ENCODE results near the gene KATNAL2.
"Not testable (repeated sequence)": the region's sequence is repeated elsewhere in the genome, so short reads cannot be mapped to it uniquely, and the experiment has no call there.

DNA sequence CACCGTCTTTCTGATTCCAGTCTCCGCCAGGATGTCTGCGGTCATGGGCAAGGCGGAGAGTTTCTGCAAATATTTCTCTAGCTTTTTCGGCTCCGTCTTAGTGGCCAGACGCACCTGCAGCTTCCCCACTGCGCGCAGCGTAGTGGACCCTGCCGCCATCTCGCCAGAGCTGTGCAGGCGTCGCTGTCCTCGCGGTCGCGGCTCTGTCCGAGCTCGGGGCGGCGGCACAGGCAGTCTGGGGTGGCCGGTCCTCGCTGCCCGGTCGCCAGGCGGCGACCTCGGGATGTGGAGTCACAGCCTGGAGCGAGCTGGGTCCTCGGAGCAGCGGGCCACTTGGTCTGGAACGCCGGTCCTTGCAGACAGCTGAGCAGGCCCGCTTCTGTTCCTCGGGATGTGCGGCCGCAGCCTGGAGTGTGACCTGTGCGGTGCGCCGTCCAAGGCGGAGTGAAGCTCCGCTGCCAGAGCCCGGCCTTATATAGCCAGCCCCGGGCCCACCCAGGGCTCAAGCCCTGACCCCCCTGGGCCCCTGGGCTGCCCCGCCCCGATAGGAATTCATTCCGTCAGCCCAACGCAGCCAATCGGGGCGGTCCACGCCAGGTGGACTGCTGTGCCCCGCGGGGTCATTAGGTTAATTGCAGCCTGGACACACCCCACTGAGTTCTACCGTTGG lies 112.4 kb downstream of the KATNAL2 start:
- TF ChIP-seq, protein P1, sequence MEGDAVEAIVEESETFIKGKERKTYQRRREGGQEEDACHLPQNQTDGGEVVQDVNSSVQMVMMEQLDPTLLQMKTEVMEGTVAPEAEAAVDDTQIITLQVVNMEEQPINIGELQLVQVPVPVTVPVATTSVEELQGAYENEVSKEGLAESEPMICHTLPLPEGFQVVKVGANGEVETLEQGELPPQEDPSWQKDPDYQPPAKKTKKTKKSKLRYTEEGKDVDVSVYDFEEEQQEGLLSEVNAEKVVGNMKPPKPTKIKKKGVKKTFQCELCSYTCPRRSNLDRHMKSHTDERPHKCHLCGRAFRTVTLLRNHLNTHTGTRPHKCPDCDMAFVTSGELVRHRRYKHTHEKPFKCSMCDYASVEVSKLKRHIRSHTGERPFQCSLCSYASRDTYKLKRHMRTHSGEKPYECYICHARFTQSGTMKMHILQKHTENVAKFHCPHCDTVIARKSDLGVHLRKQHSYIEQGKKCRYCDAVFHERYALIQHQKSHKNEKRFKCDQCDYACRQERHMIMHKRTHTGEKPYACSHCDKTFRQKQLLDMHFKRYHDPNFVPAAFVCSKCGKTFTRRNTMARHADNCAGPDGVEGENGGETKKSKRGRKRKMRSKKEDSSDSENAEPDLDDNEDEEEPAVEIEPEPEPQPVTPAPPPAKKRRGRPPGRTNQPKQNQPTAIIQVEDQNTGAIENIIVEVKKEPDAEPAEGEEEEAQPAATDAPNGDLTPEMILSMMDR (IDR thresholded peaks at IDR 0.05): not testable (repeated sequence)
- not testable (repeated sequence) for TF ChIP-seq SIN3A (IDR thresholded peaks at IDR 0.05; ENCODE audit: borderline replicate concordance, low read depth, low read length); POLR2AphosphoS5 (IDR thresholded peaks at IDR 0.05; ENCODE audit: low read depth, low read length); RAD21 (IDR thresholded peaks at IDR 0.05; ENCODE audit: low read length); MXI1 (IDR thresholded peaks at IDR 0.05; ENCODE audit: low read depth, low read length); TCF12 (IDR thresholded peaks at IDR 0.05)
- TF ChIP-seq, protein P2, sequence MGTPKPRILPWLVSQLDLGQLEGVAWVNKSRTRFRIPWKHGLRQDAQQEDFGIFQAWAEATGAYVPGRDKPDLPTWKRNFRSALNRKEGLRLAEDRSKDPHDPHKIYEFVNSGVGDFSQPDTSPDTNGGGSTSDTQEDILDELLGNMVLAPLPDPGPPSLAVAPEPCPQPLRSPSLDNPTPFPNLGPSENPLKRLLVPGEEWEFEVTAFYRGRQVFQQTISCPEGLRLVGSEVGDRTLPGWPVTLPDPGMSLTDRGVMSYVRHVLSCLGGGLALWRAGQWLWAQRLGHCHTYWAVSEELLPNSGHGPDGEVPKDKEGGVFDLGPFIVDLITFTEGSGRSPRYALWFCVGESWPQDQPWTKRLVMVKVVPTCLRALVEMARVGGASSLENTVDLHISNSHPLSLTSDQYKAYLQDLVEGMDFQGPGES (IDR thresholded peaks at IDR 0.05; ENCODE audit: low read depth, low read length): not testable (repeated sequence)
- TF ChIP-seq, protein P3, sequence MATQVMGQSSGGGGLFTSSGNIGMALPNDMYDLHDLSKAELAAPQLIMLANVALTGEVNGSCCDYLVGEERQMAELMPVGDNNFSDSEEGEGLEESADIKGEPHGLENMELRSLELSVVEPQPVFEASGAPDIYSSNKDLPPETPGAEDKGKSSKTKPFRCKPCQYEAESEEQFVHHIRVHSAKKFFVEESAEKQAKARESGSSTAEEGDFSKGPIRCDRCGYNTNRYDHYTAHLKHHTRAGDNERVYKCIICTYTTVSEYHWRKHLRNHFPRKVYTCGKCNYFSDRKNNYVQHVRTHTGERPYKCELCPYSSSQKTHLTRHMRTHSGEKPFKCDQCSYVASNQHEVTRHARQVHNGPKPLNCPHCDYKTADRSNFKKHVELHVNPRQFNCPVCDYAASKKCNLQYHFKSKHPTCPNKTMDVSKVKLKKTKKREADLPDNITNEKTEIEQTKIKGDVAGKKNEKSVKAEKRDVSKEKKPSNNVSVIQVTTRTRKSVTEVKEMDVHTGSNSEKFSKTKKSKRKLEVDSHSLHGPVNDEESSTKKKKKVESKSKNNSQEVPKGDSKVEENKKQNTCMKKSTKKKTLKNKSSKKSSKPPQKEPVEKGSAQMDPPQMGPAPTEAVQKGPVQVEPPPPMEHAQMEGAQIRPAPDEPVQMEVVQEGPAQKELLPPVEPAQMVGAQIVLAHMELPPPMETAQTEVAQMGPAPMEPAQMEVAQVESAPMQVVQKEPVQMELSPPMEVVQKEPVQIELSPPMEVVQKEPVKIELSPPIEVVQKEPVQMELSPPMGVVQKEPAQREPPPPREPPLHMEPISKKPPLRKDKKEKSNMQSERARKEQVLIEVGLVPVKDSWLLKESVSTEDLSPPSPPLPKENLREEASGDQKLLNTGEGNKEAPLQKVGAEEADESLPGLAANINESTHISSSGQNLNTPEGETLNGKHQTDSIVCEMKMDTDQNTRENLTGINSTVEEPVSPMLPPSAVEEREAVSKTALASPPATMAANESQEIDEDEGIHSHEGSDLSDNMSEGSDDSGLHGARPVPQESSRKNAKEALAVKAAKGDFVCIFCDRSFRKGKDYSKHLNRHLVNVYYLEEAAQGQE (IDR thresholded peaks at IDR 0.05; ENCODE audit: low read depth, low read length): not testable (repeated sequence)
- TF ChIP-seq, protein P4, sequence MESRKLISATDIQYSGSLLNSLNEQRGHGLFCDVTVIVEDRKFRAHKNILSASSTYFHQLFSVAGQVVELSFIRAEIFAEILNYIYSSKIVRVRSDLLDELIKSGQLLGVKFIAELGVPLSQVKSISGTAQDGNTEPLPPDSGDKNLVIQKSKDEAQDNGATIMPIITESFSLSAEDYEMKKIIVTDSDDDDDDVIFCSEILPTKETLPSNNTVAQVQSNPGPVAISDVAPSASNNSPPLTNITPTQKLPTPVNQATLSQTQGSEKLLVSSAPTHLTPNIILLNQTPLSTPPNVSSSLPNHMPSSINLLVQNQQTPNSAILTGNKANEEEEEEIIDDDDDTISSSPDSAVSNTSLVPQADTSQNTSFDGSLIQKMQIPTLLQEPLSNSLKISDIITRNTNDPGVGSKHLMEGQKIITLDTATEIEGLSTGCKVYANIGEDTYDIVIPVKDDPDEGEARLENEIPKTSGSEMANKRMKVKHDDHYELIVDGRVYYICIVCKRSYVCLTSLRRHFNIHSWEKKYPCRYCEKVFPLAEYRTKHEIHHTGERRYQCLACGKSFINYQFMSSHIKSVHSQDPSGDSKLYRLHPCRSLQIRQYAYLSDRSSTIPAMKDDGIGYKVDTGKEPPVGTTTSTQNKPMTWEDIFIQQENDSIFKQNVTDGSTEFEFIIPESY (IDR thresholded peaks at IDR 0.05; ENCODE audit: borderline replicate concordance, low read depth): not testable (repeated sequence)
